K562 (cell line): ENCODE measurements around the gene TLR5. TPM values are rescaled to one million over a fixed set of nuclear protein-coding genes. Genes with fewer than 3 reads are reported as not detected.

ENCODE experiments used
- ESRRA ChIP-seq: fragments of 450-650 bp; IDR thresholded peaks from 2 replicates; pipeline ENCODE4 v1.6.1; 2014; ENCODE audit warnings: low read depth, mild to moderate bottlenecking, moderate library complexity, borderline replicate concordance
- SREBF1 ChIP-seq: fragments of 150-350 bp; IDR thresholded peaks from 2 replicates; pipeline ENCODE4 v1.6.1; 2014; ENCODE audit warnings: antibody characterized with exemption, low read depth, low read length, borderline replicate concordance
- XRCC5 ChIP-seq: fragments of 200-400 bp; formaldehyde crosslinking; IDR thresholded peaks from 2 replicates; pipeline ENCODE4 v1.6.1; 2017; ENCODE audit warnings: low read depth, mild to moderate bottlenecking, low read length
- ZFX ChIP-seq: sonication (generic); formaldehyde crosslinking; IDR thresholded peaks from 2 replicates; pipeline ENCODE4 v1.8.0; 2022; ENCODE audit warnings: mild to moderate bottlenecking, missing genetic modification reagents, moderate library complexity
- ZNF274 ChIP-seq: IDR thresholded peaks from 2 replicates; pipeline ENCODE4 v1.6.1; 2011; ENCODE audit warnings: low read depth, mild to moderate bottlenecking, low read length, moderate library complexity, borderline replicate concordance
- polyA plus RNA-seq, 8 experiments: library from polyadenylated mRNA; depleted of rRNA in 4 of 8; stranded (reverse) in 5 of 8; unstranded in 3 of 8; fragments of >200 nt; fragmentation: Nextera tagmentation in 2 of 8; fragmentation: Illumina TruSeq in 1 of 8; extraction: Ambion mirVana in 2 of 8; extraction: Trizol in 1 of 8; gene quantifications; 2 replicates each; pipeline versions ENCODE4 v1.2.1 to v1.2.3, GENCODE V29; 2011 to 2014; ENCODE audit warnings: inconsistent platforms in 1 of 8, missing spikeins in 1 of 8
- total RNA-seq, 7 experiments: library from RNA; depleted of rRNA in 6 of 7; stranded (reverse); fragments of >200 nt in 6 of 7; fragmentation: Illumina TruSeq in 2 of 7; extraction: Trizol in 2 of 7; gene quantifications; 2 replicates each; pipeline versions ENCODE4 v1.2.1 to v1.2.3, GENCODE V29; 2011 to 2021; ENCODE audit warnings: low replicate concordance in 1 of 7
- TF ChIP-seq, protein P1 (sequence below): fragments of 200-800 bp; sonication (Bioruptor generic); IDR thresholded peaks from 2 replicates; pipeline ENCODE4 v1.6.1; 2016; ENCODE audit warnings: missing genetic modification characterization, missing compliant biosample characterization
- TF ChIP-seq, protein P2 (sequence below), 2 experiments: IDR thresholded peaks; 2 replicates each; pipeline ENCODE4 v1.6.1; 2011; ENCODE audit warnings: borderline replicate concordance in 1 of 2, control low read depth in 1 of 2, low read depth in 1 of 2, low read length in 1 of 2, mild to moderate bottlenecking in 1 of 2, mixed read lengths in 1 of 2, moderate library complexity in 1 of 2; ENCODE audit not compliant: insufficient read depth in 1 of 2, insufficient read length in 1 of 2, poor library complexity in 1 of 2, severe bottlenecking in 1 of 2; ENCODE audit errors: extremely low read depth in 1 of 2
- TF ChIP-seq, protein P3 (sequence below), 2 experiments: fragments of 450-650 bp; formaldehyde crosslinking in 1 of 2; IDR thresholded peaks; 2 replicates each; pipeline versions ENCODE4 v1.4.0 to v1.6.1; 2014 to 2020; ENCODE audit warnings: mild to moderate bottlenecking in 2 of 2, borderline replicate concordance in 1 of 2, low read depth in 1 of 2

Gene TLR5
- total and polyA plus RNA-seq, 9 of the 15 experiments (the other 6 are each of a cell fraction or from before 2014, with no cell fraction given), result 0.93 to 7.4 (median 1.9) TPM

DNA sequence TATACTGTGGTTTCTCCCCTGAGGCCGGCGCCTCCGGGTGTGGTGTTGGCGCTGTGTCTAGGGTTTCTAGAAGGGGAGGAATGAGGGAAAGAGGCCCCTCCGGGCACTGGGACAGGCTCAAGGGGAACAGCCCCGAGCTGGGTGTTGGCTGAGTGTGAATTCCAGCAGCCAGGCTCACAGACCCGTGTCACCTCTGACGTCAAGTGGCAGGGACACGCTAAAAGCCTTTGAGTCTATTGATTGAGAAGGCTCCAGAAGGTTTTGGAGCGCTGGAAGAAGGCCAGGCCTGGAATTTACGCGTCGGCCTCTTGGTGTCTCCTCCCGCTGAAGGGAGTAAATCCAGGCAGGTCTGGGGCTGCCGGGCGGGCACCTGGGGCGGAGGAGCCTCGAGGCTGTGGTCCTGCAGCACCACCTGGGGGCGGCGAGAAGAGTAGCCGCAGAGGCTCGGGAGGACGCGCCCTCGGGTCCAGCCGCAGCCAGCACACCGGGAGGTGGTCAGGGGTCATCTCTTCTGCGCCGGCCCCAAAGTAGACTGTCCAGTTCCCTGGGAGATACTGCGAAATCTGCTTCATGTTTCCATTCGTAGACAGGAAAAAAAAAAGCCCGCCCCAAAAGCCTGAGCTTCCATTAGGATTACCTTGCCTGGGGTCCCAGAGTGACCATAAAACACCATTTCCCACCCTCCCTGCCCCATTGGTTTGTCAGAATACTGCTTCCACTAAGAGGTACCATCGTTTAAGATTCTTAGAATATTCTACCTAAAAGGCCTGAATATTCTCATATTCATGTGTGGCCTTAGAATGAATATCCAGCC is 61.7 kb downstream of the TLR5 start (continued):
- TF ChIP-seq, protein P1, sequence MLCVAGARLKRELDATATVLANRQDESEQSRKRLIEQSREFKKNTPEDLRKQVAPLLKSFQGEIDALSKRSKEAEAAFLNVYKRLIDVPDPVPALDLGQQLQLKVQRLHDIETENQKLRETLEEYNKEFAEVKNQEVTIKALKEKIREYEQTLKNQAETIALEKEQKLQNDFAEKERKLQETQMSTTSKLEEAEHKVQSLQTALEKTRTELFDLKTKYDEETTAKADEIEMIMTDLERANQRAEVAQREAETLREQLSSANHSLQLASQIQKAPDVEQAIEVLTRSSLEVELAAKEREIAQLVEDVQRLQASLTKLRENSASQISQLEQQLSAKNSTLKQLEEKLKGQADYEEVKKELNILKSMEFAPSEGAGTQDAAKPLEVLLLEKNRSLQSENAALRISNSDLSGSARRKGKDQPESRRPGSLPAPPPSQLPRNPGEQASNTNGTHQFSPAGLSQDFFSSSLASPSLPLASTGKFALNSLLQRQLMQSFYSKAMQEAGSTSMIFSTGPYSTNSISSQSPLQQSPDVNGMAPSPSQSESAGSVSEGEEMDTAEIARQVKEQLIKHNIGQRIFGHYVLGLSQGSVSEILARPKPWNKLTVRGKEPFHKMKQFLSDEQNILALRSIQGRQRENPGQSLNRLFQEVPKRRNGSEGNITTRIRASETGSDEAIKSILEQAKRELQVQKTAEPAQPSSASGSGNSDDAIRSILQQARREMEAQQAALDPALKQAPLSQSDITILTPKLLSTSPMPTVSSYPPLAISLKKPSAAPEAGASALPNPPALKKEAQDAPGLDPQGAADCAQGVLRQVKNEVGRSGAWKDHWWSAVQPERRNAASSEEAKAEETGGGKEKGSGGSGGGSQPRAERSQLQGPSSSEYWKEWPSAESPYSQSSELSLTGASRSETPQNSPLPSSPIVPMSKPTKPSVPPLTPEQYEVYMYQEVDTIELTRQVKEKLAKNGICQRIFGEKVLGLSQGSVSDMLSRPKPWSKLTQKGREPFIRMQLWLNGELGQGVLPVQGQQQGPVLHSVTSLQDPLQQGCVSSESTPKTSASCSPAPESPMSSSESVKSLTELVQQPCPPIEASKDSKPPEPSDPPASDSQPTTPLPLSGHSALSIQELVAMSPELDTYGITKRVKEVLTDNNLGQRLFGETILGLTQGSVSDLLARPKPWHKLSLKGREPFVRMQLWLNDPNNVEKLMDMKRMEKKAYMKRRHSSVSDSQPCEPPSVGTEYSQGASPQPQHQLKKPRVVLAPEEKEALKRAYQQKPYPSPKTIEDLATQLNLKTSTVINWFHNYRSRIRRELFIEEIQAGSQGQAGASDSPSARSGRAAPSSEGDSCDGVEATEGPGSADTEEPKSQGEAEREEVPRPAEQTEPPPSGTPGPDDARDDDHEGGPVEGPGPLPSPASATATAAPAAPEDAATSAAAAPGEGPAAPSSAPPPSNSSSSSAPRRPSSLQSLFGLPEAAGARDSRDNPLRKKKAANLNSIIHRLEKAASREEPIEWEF (CRISPR knock-in tag), result no peak
- TF ChIP-seq XRCC5, result 0 out of 2 replicates have a peak, but pooled peaks have one; percentile 71
- TF ChIP-seq, protein P2, sequence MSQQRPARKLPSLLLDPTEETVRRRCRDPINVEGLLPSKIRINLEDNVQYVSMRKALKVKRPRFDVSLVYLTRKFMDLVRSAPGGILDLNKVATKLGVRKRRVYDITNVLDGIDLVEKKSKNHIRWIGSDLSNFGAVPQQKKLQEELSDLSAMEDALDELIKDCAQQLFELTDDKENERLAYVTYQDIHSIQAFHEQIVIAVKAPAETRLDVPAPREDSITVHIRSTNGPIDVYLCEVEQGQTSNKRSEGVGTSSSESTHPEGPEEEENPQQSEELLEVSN (IDR thresholded peaks at IDR 0.05; ENCODE audit: borderline replicate concordance in 1 of 2, extremely low read depth in 1 of 2, insufficient read depth in 1 of 2, insufficient read length in 1 of 2, low read depth in 1 of 2, low read length in 1 of 2, poor library complexity in 1 of 2, severe bottlenecking in 1 of 2), result peak in 1 of 2 experiments; percentile 55
- peak; percentile 42; the same call in 1 of the 2 replicates for TF ChIP-seq ZFX
- TF ChIP-seq, protein P3, sequence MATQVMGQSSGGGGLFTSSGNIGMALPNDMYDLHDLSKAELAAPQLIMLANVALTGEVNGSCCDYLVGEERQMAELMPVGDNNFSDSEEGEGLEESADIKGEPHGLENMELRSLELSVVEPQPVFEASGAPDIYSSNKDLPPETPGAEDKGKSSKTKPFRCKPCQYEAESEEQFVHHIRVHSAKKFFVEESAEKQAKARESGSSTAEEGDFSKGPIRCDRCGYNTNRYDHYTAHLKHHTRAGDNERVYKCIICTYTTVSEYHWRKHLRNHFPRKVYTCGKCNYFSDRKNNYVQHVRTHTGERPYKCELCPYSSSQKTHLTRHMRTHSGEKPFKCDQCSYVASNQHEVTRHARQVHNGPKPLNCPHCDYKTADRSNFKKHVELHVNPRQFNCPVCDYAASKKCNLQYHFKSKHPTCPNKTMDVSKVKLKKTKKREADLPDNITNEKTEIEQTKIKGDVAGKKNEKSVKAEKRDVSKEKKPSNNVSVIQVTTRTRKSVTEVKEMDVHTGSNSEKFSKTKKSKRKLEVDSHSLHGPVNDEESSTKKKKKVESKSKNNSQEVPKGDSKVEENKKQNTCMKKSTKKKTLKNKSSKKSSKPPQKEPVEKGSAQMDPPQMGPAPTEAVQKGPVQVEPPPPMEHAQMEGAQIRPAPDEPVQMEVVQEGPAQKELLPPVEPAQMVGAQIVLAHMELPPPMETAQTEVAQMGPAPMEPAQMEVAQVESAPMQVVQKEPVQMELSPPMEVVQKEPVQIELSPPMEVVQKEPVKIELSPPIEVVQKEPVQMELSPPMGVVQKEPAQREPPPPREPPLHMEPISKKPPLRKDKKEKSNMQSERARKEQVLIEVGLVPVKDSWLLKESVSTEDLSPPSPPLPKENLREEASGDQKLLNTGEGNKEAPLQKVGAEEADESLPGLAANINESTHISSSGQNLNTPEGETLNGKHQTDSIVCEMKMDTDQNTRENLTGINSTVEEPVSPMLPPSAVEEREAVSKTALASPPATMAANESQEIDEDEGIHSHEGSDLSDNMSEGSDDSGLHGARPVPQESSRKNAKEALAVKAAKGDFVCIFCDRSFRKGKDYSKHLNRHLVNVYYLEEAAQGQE (IDR thresholded peaks at IDR 0.05; ENCODE audit: borderline replicate concordance), result peak; percentile 89
- TF ChIP-seq, protein P3 (CRISPR knock-in tag; IDR thresholded peaks at IDR 0.05; ENCODE audit: low read depth), result no peak
- TF ChIP-seq ESRRA, result peak; percentile 60; the same call in 1 of the 2 replicates
- TF ChIP-seq SREBF1, result no peak
- TF ChIP-seq ZNF274, result no peak
